Body of pancreas (tissue), 4 donors: ENCODE results near the gene TRIM32. TPM values are rescaled to one million over a fixed set of nuclear protein-coding genes. Genes with fewer than 3 reads are reported as not detected.

Experiments used
- ATAC-seq: fragments of 150-250 bp; one replicate; pipeline ENCODE4 v1.9.1; 2016
- DNase-seq, 4 donors: peaks; one replicate each; pipeline ENCODE4 v3.0.0-alpha.2; 2019
- H3K27ac ChIP-seq, 4 donors: fragments of 200-600 bp; sonication (generic); 1 replicate in 3 of 4; 2 replicates in 1 of 4; pipeline versions ENCODE4 v1.5.1 to v1.6.1; 2016 to 2019; ENCODE audit warnings: mild to moderate bottlenecking in 1 of 4, mixed read lengths in 1 of 4, moderate library complexity in 1 of 4
- H3K27me3 ChIP-seq, 2 donors: fragments of 200-600 bp; sonication (generic); one replicate each; pipeline ENCODE4 v1.6.0; 2016; ENCODE audit warnings: mild to moderate bottlenecking in 1 of 2
- H3K36me3 ChIP-seq, 2 donors: fragments of 200-600 bp; sonication (generic); replicated peaks in 1 of 2; 2 replicates each; pipeline ENCODE4 v1.5.1; 2016; ENCODE audit warnings: low read depth in 2 of 2; ENCODE audit not compliant: insufficient read depth in 1 of 2
- H3K4me1 ChIP-seq: fragments of 200-600 bp; sonication (generic); one replicate; pipeline ENCODE4 v1.6.0; 2016
- H3K4me3 ChIP-seq, 2 donors: fragments of 200-600 bp; sonication (generic); 1 replicate in 1 of 2; 2 replicates in 1 of 2; pipeline ENCODE4 v1.5.1; 2016 to 2019
- H3K9me3 ChIP-seq, 3 donors: fragments of 200-600 bp; sonication (generic); 1 replicate in 2 of 3; 2 replicates in 1 of 3; pipeline ENCODE4 v1.5.1; 2016
- CTCF ChIP-seq, 7 experiments: fragments of 450-650 bp in 4 of 7; fragments of 200-600 bp in 3 of 7; sonication (generic) in 3 of 7; IDR thresholded peaks; one replicate each; pipeline ENCODE4 v1.5.1; 2016 to 2019; ENCODE audit warnings: antibody characterized with exemption in 7 of 7
- POLR2A ChIP-seq, 3 donors: fragments of 450-650 bp; IDR thresholded peaks; one replicate each; pipeline ENCODE4 v1.6.1; 2016; ENCODE audit warnings: antibody characterized with exemption in 3 of 3, mild to moderate bottlenecking in 2 of 3
- WGBS, 2 donors: methylation state at CpG; one replicate each; pipeline ENCODE4 v1.1.5; 2017; 5-methylcytosine and 5-hydroxymethylcytosine counted together
- intact Hi-C: fragments of 100-400 bp; cut with DNase I; formaldehyde crosslinking; loops from one replicate; pipeline ENCODE4 v1.15.1; 2023
- total RNA-seq, 2 donors: library from RNA; depleted of rRNA; stranded (reverse); fragments of >200 nt; gene quantifications; one replicate each; pipeline ENCODE4 v1.1.0, GENCODE V29; 2016

TRIM32 gene
- total RNA-seq, 2 donors from 2014 or later = 8.6 to 12.2 TPM

GRCh38 chr9:116694785-116695291 is 7.7 kb downstream of the TRIM32 start:
- H3K27me3 ChIP-seq = no peaks in the 10 kb centered on the region
- peaks cover 54% of the 10 kb centered on the region for H3K4me1 ChIP-seq
- ATAC-seq (peak; percentile 33), DNase-seq (peak in 1 of 4 donors; percentile 4)
- WGBS, 2 donors = 40 to 44% methylated on average over 4 of the region's 4 CpGs
- H3K36me3 ChIP-seq = peaks cover 0 to 11% of the 10 kb centered on the region in 2 donors
- peak overlapping the region in 2 of 4 donors; percentile 19 to 33 for H3K27ac ChIP-seq
- TF ChIP-seq POLR2A (IDR thresholded peaks at IDR 0.05) (no peak), CTCF (IDR thresholded peaks at IDR 0.05) (no peak)
- no peaks in the 10 kb centered on the region for H3K9me3 ChIP-seq
- no peak overlapping the region for H3K4me3 ChIP-seq
- intact Hi-C loops = no loop called here

- H3K9me3 ChIP-seq = no peaks in the 10 kb centered on the region
- H3K4me1 ChIP-seq = peaks cover 49% of the 10 kb centered on the region
- no peaks in the 10 kb centered on the region for H3K27me3 ChIP-seq
- H3K36me3 ChIP-seq = peaks cover 0 to 12% of the 10 kb centered on the region in 2 donors
- no peak overlapping the region for H3K27ac ChIP-seq
- TF ChIP-seq CTCF (IDR thresholded peaks at IDR 0.05) (no peak), POLR2A (IDR thresholded peaks at IDR 0.05) (no peak)
- ATAC-seq (no peak), DNase-seq (no peak)
- no peak overlapping the region for H3K4me3 ChIP-seq
- 28 to 33% methylated on average over 3 of the region's 3 CpGs for WGBS, 2 donors
- intact Hi-C loops = no loop called here
These were observed 8.3 kb downstream of the TRIM32 start for GRCh38 chr9:116695438-116695837.

- TF ChIP-seq CTCF (IDR thresholded peaks at IDR 0.05) = no peak
- TF ChIP-seq POLR2A (IDR thresholded peaks at IDR 0.05) = no peak
- Histone ChIP-seq H3K4me3 (no peak overlapping the region), H3K9me3 (no peaks in the 10 kb centered on the region), H3K27ac (no peak overlapping the region), H3K27me3 (no peaks in the 10 kb centered on the region), H3K4me1 (peaks cover 47% of the 10 kb centered on the region), H3K36me3 (peaks cover 0 to 12% of the 10 kb centered on the region in 2 donors)
- intact Hi-C loops = no loop called here
- no peak for DNase-seq
- WGBS, 2 donors = 83 to 91% methylated on average over 1 of the region's 1 CpG
- ATAC-seq = no peak
These were observed 10.3 kb downstream of the TRIM32 start for GRCh38 chr9:116697362-116697761.

- no peak for TF ChIP-seq CTCF (IDR thresholded peaks at IDR 0.05)
- no peak for TF ChIP-seq POLR2A (IDR thresholded peaks at IDR 0.05)
- 93 to 95% methylated on average over 15 of the region's 16 CpGs for WGBS, 2 donors
- ATAC-seq (no peak), DNase-seq (no peak)
- H3K4me3 ChIP-seq = no peak overlapping the region
- peaks cover 43% of the 10 kb centered on the region for H3K4me1 ChIP-seq
- H3K36me3 ChIP-seq = peaks cover 0 to 12% of the 10 kb centered on the region in 2 donors
- H3K27me3 ChIP-seq = no peaks in the 10 kb centered on the region
- intact Hi-C loops = no loop called here
- H3K27ac ChIP-seq = no peak overlapping the region
- H3K9me3 ChIP-seq = no peaks in the 10 kb centered on the region
These were observed 10.8 kb downstream of the TRIM32 start for GRCh38 chr9:116697887-116698286.

- H3K27ac ChIP-seq = no peak overlapping the region
- no peaks in the 10 kb centered on the region for H3K27me3 ChIP-seq
- TF ChIP-seq CTCF (IDR thresholded peaks at IDR 0.05) (no peak), POLR2A (IDR thresholded peaks at IDR 0.05) (no peak)
- H3K4me3 ChIP-seq = no peak overlapping the region
- H3K9me3 ChIP-seq = no peaks in the 10 kb centered on the region
- peaks cover 0 to 12% of the 10 kb centered on the region in 2 donors for H3K36me3 ChIP-seq
- intact Hi-C loops = no loop called here
- DNase-seq (no peak), ATAC-seq (no peak)
- peaks cover 23% of the 10 kb centered on the region for H3K4me1 ChIP-seq
- WGBS, 2 donors = 100% methylated on average over 1 of the region's 1 CpG
These were observed 13.2 kb downstream of the TRIM32 start for GRCh38 chr9:116700279-116700678.
